ENCODE results near the gene FBXL16. TPM values are rescaled to one million over a fixed set of nuclear protein-coding genes. Genes with fewer than 3 reads are reported as not detected.

The FBXL16 gene
- total and polyA plus RNA-seq, 2 of the 13 experiments (the other 11 are each of a cell fraction or from before 2014, with no cell fraction given): 0.22 to 2.0 TPM

- peak; percentile 48; the same call in 1 of the 2 replicates for TF ChIP-seq PCBP1 (IDR thresholded peaks at IDR 0.05; ENCODE audit: borderline replicate concordance, low read depth, low read length)
- no peak for TF ChIP-seq ZFP82 (CRISPR knock-in tag; IDR thresholded peaks at IDR 0.05; ENCODE audit: borderline replicate concordance)
- TF ChIP-seq ZNF292 (CRISPR knock-in tag; IDR thresholded peaks at IDR 0.05; ENCODE audit: borderline replicate concordance, low read depth): no peak
- TF ChIP-seq TSC22D2 (CRISPR knock-in tag; IDR thresholded peaks at IDR 0.05; ENCODE audit: borderline replicate concordance): peak; percentile 90
- no peak for TF ChIP-seq POLR2AphosphoS2 (IDR thresholded peaks at IDR 0.05; ENCODE audit: low read depth, low read length)
- peak; percentile 33; the same call in 1 of the 2 replicates for TF ChIP-seq ZNF713 (CRISPR knock-in tag; IDR thresholded peaks at IDR 0.05)
- TF ChIP-seq ZNF83 (CRISPR knock-in tag; IDR thresholded peaks at IDR 0.05; ENCODE audit: borderline replicate concordance): no peak
- TF ChIP-seq NR2F1 (CRISPR knock-in tag; IDR thresholded peaks at IDR 0.05): no peak
- TF ChIP-seq, protein P1, sequence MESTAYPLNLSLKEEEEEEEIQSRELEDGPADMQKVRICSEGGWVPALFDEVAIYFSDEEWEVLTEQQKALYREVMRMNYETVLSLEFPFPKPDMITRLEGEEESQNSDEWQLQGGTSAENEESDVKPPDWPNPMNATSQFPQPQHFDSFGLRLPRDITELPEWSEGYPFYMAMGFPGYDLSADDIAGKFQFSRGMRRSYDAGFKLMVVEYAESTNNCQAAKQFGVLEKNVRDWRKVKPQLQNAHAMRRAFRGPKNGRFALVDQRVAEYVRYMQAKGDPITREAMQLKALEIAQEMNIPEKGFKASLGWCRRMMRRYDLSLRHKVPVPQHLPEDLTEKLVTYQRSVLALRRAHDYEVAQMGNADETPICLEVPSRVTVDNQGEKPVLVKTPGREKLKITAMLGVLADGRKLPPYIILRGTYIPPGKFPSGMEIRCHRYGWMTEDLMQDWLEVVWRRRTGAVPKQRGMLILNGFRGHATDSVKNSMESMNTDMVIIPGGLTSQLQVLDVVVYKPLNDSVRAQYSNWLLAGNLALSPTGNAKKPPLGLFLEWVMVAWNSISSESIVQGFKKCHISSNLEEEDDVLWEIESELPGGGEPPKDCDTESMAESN (CRISPR knock-in tag; conservative IDR thresholded peaks at IDR 0.05): peak; percentile 96; the same call in 1 of the 2 replicates
- no peak for TF ChIP-seq GTF2F1 (IDR thresholded peaks at IDR 0.05; ENCODE audit: low read length)
- TF ChIP-seq, protein P2, sequence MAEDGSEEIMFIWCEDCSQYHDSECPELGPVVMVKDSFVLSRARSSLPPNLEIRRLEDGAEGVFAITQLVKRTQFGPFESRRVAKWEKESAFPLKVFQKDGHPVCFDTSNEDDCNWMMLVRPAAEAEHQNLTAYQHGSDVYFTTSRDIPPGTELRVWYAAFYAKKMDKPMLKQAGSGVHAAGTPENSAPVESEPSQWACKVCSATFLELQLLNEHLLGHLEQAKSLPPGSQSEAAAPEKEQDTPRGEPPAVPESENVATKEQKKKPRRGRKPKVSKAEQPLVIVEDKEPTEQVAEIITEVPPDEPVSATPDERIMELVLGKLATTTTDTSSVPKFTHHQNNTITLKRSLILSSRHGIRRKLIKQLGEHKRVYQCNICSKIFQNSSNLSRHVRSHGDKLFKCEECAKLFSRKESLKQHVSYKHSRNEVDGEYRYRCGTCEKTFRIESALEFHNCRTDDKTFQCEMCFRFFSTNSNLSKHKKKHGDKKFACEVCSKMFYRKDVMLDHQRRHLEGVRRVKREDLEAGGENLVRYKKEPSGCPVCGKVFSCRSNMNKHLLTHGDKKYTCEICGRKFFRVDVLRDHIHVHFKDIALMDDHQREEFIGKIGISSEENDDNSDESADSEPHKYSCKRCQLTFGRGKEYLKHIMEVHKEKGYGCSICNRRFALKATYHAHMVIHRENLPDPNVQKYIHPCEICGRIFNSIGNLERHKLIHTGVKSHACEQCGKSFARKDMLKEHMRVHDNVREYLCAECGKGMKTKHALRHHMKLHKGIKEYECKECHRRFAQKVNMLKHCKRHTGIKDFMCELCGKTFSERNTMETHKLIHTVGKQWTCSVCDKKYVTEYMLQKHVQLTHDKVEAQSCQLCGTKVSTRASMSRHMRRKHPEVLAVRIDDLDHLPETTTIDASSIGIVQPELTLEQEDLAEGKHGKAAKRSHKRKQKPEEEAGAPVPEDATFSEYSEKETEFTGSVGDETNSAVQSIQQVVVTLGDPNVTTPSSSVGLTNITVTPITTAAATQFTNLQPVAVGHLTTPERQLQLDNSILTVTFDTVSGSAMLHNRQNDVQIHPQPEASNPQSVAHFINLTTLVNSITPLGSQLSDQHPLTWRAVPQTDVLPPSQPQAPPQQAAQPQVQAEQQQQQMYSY (CRISPR knock-in tag; IDR thresholded peaks at IDR 0.05): peak; percentile 24; the same call in 1 of the 2 replicates
- TF ChIP-seq ZFP62 (CRISPR knock-in tag; IDR thresholded peaks at IDR 0.05): no peak
- TF ChIP-seq FOXC1 (CRISPR knock-in tag; IDR thresholded peaks at IDR 0.05; ENCODE audit: borderline replicate concordance): no peak; the same call in 1 of the 2 replicates
- TF ChIP-seq, protein P3, sequence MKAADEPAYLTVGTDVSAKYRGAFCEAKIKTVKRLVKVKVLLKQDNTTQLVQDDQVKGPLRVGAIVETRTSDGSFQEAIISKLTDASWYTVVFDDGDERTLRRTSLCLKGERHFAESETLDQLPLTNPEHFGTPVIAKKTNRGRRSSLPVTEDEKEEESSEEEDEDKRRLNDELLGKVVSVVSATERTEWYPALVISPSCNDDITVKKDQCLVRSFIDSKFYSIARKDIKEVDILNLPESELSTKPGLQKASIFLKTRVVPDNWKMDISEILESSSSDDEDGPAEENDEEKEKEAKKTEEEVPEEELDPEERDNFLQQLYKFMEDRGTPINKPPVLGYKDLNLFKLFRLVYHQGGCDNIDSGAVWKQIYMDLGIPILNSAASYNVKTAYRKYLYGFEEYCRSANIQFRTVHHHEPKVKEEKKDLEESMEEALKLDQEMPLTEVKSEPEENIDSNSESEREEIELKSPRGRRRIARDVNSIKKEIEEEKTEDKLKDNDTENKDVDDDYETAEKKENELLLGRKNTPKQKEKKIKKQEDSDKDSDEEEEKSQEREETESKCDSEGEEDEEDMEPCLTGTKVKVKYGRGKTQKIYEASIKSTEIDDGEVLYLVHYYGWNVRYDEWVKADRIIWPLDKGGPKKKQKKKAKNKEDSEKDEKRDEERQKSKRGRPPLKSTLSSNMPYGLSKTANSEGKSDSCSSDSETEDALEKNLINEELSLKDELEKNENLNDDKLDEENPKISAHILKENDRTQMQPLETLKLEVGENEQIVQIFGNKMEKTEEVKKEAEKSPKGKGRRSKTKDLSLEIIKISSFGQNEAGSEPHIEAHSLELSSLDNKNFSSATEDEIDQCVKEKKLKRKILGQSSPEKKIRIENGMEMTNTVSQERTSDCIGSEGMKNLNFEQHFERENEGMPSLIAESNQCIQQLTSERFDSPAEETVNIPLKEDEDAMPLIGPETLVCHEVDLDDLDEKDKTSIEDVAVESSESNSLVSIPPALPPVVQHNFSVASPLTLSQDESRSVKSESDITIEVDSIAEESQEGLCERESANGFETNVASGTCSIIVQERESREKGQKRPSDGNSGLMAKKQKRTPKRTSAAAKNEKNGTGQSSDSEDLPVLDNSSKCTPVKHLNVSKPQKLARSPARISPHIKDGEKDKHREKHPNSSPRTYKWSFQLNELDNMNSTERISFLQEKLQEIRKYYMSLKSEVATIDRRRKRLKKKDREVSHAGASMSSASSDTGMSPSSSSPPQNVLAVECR (CRISPR knock-in tag; IDR thresholded peaks at IDR 0.05; ENCODE audit: borderline replicate concordance): peak; percentile 97
- peak; percentile 96 for TF ChIP-seq HOXA3 (CRISPR knock-in tag; IDR thresholded peaks at IDR 0.05)
- 0 out of 2 replicates have a peak, but pooled peaks have one; percentile 44 for TF ChIP-seq CSRNP2 (CRISPR knock-in tag; conservative IDR thresholded peaks at IDR 0.05; ENCODE audit: low read depth)
These were observed 35.3 kb upstream of the FBXL16 start, which contains the start of gene CIAO3 (continued) for GRCh38 chr16:740764-741505.
